Kidney epithelial cell (primary cell): ENCODE results near the gene GAS2. TPM values are rescaled to one million over a fixed set of nuclear protein-coding genes. Genes with fewer than 3 reads are reported as not detected.

Experiments used
- DNase-seq: peaks from one replicate; pipeline ENCODE4 v3.0.0-alpha.2; 2010; ENCODE audit warnings: low read depth
- H3K27me3 ChIP-seq: 2 replicates; pipeline ENCODE4 v1.6.0; 2011; ENCODE audit warnings: low read length; ENCODE audit not compliant: control insufficient read depth, insufficient read depth
- H3K36me3 ChIP-seq: 2 replicates; pipeline ENCODE4 v1.5.1; 2011; ENCODE audit warnings: low read length; ENCODE audit not compliant: control insufficient read depth, insufficient read depth
- H3K4me3 ChIP-seq: 2 replicates; pipeline ENCODE4 v1.5.1; 2011; ENCODE audit warnings: low read depth, mild to moderate bottlenecking, control low read depth, low read length
- CTCF ChIP-seq: IDR thresholded peaks from 2 replicates; pipeline ENCODE4 v1.5.1; 2011; ENCODE audit warnings: mild to moderate bottlenecking, moderate library complexity, low read length, control low read depth, inconsistent platforms; ENCODE audit not compliant: insufficient read depth, poor library complexity, severe bottlenecking
- total RNA-seq: library from RNA; depleted of rRNA; stranded (reverse); fragments of >200 nt; gene quantifications from 2 replicates; pipeline ENCODE4 v1.2.3, GENCODE V29; 2015

GAS2 gene
- total RNA-seq, 1 donor from 2014 or later = 0.46 TPM

DNA sequence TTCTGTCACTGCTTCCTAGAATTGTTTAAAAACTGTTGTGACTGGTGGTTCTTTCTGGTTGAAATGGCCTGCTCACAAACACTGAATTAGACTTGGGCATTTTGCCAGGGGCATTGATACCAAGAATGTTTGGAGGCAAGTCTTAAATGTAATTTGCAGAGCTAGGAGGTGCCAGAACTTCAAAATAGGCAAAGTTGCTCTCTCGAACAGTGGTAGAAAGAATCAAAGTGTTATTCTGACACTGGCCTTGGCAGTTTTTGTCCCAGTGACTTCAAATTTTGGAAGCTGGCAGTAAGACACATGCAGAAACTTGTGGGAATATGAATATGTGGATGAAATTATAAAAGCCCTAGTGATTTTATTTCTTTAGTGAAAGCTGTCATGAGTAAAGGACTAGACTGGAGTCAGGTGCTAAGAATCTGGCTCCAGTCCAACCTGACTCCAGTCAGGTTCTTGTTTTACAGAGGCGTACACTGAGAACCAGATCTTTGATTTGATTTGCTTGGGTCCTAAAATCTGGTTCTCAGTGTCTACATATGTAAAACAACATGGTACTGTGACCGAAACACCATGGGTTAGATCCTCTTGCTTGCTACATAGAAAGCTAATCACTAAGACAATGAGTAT lies 142.3 kb downstream of the GAS2 start:
- no peak for TF ChIP-seq CTCF
- Histone ChIP-seq H3K4me3 (no peak overlapping the region), H3K36me3 (no peaks in the 10 kb centered on the region), H3K27me3 (no peaks in the 10 kb centered on the region)
- no peak for DNase-seq

DNA sequence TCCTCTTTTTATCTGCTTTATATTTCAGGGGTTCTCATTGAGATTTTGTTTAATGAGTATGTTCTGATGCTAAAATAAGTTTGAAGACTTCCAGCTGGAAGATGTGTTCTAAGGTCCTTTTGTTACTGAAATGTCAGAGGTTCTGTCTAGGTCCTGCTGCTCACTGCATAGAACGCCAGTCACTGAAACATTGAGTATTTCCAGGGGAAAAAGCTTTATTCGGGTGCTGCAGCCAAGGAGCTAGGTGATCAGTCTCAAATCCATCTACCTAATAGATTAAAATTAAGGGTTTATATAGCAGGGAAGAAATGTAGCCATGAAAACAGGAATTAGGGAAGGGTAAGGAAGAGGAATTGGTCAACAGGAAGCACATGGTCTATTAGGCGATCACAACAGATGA lies 143.5 kb downstream of the GAS2 start:
- Histone ChIP-seq H3K4me3 (no peak overlapping the region), H3K27me3 (no peaks in the 10 kb centered on the region), H3K36me3 (no peaks in the 10 kb centered on the region)
- no peak for DNase-seq
- TF ChIP-seq CTCF = no peak

DNA sequence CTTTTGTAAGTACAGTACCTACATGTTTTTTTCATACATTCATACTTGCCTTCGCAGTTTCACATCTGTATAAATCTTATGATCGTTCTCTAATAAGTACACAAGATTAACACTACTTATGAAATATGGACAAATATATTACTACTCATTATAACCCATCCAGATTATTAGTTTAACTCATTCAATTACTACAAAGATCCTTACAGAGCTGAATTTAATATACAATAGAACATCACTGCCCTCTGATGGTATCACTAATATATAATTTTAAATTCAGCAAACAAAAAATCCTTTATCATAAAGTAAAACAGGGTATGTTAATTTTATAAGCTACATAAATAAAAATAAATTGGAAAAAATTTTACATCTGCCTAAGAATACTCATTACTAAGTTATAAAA lies 155.8 kb downstream of the GAS2 start:
- no peak overlapping the region for H3K4me3 ChIP-seq
- no peaks in the 10 kb centered on the region for H3K27me3 ChIP-seq
- no peaks in the 10 kb centered on the region for H3K36me3 ChIP-seq
- no peak for DNase-seq
- no peak for TF ChIP-seq CTCF

DNA sequence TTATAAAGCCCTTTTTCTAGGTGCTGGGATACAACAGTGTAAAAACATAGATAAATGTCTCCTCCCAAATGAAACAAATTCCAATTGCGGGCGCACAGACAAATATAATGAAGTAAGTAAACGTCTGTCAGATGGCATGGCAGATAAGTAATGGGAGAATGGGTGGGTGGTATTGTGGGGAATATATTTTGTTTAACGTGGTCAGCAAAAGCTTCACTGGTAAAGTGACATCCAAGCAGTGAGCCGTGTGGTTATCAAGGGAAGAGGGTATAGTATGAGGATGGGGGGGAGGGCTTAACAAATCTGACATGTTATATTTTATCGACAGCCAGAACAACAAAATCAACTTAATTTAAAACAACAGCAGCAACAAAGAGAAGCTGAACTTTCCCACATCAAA lies 162.0 kb downstream of the GAS2 start:
- no peaks in the 10 kb centered on the region for H3K36me3 ChIP-seq
- no peak for DNase-seq
- no peaks in the 10 kb centered on the region for H3K27me3 ChIP-seq
- peak overlapping the region; percentile 6 for H3K4me3 ChIP-seq
- TF ChIP-seq CTCF = no peak

DNA sequence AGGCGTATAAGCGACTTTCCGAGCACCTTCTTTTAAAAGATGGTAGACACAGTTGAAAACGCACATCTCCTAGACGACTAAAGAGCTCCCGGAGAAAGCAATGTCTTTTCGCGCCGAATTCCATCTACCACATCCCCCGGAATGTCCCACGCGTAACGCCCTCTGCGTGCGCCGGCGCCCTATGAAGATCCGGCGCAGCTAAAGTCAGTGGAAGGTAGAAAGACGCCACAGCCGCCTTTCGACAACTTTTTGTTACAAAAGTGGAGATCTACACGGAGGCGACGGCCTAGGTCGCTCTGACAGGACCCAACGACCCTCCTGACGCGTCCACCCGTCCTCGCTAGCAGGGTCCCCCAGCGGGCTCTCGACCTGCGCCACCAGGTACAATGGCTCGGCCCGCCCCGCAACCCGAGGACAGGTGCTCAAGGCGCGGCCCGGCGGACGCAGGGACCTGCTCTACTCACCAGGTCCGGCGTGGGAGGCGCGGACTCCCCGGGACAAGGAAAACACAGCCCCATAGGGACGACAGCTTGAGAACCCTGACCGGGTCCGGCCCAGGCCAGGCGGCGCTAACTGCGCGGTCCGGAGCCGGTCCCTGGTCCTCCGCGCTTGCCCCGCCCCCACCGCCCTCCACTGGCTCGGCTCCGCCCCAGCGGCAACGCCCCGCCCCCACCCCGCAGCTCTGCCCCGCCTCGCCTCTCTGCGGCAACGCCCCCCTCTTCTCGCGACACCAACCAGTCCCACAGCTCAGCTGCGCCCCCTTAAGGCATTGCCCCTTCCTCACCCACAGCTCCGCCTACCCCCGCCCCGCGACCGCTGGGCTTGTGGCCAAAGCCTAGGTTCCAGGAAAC lies 163.0 kb downstream of the GAS2 start, which contains the start of gene SVIP:
Gene SVIP, minus strand, starts transcription at position 571 of the 851 bp plus-strand sequence. Its CDS starts 53 bp downstream, at position 518.
- H3K27me3 ChIP-seq = no peaks in the 10 kb centered on the region
- H3K4me3 ChIP-seq = peak within 1 kb of the TSS; percentile 68
- peak; percentile 56 for DNase-seq
- peak; percentile 85 for TF ChIP-seq CTCF
- no peaks in the 10 kb centered on the region for H3K36me3 ChIP-seq

- Histone ChIP-seq H3K4me3 (peak overlapping the region; percentile 12), H3K36me3 (no peaks in the 10 kb centered on the region), H3K27me3 (no peaks in the 10 kb centered on the region)
- no peak for DNase-seq
- TF ChIP-seq CTCF = no peak
Observed at GRCh38 chr11:22830082-22830414, 163.6 kb downstream of the GAS2 start.
